Stimulated activated CD4-positive, alpha-beta T cell treated with anti-CD3 and anti-CD28 coated beads, Interleukin-1b, Interleukin-23, amount 100 ng/mL, for 1 hour (primary cell): ENCODE results near the gene CFAP92.

ENCODE experiments used
- DNase-seq, 2 donors: peaks; one replicate each; pipeline ENCODE4 v3.0.0-alpha.2; 2020; ENCODE audit warnings: low read depth in 2 of 2

The CFAP92 gene, protein sequence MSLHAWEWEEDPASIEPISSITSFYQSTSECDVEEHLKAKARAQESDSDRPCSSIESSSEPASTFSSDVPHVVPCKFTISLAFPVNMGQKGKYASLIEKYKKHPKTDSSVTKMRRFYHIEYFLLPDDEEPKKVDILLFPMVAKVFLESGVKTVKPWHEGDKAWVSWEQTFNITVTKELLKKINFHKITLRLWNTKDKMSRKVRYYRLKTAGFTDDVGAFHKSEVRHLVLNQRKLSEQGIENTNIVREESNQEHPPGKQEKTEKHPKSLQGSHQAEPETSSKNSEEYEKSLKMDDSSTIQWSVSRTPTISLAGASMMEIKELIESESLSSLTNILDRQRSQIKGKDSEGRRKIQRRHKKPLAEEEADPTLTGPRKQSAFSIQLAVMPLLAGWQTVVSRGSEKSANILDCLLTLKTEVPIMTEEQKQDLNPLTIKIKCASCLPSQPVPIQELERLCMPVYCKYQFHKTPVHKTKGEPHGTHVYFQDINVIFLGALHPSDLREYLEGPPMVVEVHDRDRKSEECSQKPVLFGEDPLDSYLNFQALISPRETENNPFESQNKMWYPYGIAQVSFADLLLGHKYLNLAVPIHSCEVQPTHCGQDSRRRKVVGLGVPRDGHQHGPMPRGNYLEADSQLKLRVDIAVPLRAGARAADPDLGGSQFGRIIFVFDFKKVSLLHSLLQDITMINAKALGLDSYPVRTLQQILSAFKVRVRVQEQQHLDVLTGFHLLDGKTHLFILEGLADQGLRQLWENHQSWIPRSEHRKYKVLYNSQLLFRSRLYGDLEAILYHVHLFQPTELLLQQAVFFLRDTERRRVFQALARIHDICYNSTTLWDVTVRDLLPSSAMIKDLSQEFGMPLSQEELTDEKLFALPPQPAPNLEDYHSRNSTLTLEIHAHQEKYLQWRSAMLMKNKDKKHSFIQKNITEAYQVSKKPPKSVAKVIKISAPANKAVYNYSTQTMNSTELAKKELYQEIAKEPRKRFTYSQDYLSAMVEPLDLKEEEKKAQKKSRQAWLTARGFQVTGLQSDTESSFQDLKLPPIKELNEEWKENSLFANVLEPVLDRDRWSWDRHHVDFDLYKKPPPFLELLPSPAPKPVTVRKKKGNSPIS

DNA sequence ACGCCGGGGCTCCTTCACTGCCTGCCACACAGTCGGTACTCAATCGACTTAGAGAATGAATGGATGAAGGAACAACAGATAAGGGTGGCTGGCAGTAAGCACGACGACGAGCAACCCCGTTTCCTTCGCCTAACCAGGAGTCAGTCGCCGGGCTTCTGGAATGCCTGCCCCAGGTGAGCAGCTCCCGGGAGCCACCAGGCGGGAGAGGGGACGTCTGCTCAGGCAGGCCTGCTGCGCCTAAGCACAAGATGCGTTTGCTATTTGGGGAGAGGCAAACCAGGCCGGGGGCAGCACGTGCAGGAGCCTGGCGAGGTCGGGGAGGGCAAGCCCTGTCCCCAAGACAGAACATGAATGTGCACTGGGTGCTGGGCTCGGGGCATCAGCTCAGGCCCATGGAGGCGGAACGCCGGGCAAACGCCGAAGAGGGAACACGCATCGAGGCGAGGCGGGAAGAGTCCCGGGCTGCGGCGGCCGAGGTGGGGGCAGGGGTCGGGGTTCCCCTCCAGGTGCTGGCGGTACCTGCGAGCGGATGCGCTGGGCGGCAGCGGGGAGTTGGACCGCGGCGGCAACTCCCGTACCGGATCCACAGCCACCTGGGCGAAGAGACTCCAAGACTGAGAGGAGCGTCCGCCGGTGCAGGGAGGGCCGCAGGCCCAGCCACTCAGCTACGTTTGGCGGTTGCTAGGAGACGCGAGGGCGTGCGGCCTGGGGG is at the start of gene CFAP92:
TSS of gene CFAP92 (minus strand) at position 616 of the 712 bp plus-strand sequence. CDS start 772 bp downstream, outside the sequence.
- peak; percentile 81 to 88 for DNase-seq

DNA sequence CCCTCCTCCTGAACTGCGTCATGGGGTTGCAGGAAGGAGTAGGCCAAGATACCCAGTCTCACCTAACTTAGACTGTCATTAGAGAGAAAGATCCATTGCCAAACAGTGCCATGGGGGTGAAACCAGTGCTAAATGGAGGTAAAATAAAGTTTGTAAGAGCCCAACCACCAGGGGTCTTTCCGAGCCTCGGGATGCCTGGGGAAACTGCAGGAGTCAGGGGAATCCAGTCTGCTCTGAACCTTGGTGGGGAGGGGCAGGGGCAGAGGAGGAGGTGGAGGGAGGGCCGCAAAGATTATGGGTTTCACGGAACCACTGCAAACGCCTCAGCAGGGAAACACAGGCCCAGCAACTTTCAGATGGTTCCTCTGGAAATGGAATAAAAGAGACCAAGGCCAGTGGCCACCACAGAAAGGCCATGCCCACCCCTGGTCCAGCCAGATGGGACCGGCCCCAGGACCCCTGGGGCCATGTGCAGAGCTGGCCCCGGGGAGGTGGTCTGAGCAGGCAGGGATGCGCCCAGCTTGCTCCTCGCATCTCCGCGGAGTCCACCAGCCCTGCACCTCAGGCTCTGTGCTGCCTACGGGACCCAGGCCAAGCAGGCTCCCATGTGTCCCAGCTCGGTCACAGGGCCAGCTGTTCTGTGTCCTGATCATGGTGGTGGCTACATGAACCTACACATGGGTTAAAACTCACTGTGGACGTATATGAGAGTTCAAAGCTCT is 46.9 kb upstream of the CFAP92 start:
- DNase-seq, result no peak

DNA sequence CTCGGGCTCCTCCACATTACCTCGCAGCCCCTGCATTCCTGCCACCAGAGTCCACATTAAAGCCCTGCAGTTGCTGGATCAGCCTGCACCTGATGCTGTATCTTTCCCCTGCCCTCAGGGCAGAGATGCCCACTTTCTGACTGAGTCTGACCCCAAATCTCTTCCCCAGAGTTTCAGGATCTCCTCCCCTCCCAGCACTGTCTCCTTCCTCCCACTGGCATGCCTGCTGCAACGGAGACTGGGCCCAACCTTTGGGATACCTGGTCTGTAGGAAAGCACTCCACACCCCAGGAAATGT is 46.1 kb upstream of the CFAP92 start:
- no peak for DNase-seq

DNA sequence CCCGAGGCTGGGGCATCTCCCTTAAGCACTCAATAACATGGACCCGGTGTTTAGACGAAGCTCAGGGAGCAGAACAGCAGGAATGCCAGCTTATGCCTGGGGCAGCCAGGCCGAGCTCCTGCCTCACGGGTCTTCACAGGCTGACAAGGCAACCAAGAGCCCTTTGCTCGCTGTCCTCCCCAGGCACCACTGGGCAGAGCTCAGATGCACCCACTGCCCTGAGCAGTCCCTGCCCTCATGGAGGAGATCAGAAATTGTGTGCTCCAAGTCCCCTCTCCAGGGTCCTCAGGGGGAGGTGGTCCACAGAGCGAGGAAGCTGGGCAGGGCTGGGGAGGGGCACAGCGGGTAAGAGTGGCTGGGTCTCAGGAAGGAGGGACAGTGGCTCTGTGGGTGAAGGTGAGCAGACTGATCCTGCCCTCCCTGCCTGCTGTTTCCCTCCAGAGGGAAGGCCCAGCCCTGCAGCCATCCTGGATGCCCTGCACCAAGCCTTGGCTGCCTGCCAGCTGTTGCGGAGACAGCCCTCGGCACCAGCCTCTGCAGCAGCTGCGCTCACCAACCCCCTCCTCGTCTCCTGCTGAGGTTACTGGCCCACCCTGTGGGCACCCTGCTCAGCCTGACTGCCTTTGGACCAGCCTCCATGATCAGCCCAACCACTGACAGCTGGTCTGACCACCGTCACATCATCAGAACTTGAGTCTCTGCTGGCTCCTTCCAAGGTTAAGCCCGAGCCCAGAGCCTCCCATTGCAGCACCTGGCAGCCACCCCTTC is 45.6 kb upstream of the CFAP92 start:
- no peak for DNase-seq

DNA sequence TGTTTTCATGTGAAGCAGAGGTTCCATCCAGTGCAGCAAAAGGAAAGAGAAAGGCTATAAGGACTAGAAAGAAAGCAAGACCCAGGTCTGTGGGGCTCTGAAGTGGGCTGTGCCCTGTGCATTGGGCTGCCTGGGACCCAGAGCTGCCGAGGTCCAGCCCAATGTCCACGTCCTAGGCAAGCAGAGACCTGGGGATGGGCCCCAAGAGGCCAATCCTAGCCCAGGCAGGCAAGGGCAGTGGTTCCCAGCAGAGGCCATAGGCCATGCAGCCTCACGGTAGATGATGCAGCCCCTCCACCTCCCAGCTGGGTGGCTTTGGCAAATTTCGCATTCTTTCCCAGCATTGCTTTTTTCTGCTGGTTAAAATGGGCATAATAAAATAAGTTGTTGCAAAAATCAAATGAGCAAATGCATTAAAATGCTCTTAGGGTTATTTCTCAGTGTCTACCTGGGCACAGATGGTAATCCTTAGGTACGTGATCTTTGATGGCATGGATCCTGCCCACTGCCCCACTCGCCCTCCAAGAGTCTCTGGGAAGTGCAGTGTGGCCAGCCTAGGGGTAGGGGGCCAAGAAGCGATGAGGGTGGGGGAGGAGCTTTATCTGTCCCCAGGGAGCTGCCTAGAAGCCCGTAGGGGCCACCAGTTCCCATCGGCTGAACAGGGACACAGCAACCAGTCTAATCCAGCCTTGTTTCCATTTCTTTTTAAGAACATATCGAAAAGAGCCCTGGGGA is 44.4 kb upstream of the CFAP92 start:
- no peak for DNase-seq

DNA sequence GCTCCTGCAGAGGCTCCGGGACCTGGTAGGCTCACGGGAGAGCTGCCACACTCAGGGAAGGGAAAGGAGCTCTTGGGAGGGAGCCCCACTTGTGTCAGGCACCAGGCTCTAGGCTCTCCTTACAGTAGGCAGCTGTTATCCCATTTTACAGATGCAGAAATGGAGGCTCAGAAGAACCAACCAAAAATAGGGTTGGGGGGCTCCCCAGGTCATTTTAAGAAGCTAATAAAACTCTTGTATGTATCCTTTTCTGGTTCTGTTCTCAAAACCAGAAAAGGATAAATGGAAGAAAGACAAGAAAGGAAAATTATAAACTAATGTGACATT is 43.2 kb upstream of the CFAP92 start:
- DNase-seq, result no peak

DNA sequence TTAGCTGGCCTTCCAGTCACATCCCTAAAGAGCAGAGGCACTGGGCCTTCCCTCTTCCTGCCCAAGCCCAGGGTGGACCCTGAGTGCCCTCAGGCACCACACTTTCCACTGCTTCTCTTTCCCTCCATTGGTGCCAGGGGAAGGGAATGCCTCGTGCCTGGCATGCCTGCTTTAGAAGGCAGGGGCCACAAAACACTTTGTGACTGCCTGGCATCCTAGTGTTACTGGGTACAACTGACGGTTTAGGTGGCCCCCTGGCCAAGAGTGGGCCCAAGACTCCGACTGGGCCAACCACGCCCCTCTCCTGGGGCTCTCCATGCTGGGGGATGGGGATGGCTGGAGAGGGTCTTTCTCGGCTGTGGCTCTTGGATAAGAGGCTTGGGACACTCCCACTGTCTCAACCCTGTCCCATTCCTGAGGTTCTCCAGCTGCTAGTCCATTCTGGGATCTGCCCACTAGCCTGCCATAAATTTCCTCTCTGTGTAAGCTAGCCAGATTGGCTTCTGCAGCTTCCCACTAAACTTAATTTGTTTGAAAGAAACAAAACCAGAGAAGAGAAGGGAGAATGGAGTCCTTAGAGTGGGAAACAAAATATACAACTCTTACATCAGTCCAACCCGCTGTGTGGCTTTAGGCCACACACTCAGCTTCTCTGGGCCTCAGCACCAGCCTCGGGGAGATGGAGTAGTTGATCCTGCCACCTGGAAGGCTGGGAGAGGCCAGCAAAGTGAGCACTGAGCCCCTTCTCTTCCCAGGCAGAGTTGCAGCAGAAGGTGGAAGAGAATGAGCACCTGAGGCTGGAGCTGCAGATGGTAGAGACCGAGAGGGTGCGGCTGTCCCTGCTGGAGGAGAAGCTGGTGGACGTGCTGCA is 42.6 kb upstream of the CFAP92 start:
- DNase-seq, result no peak

DNA sequence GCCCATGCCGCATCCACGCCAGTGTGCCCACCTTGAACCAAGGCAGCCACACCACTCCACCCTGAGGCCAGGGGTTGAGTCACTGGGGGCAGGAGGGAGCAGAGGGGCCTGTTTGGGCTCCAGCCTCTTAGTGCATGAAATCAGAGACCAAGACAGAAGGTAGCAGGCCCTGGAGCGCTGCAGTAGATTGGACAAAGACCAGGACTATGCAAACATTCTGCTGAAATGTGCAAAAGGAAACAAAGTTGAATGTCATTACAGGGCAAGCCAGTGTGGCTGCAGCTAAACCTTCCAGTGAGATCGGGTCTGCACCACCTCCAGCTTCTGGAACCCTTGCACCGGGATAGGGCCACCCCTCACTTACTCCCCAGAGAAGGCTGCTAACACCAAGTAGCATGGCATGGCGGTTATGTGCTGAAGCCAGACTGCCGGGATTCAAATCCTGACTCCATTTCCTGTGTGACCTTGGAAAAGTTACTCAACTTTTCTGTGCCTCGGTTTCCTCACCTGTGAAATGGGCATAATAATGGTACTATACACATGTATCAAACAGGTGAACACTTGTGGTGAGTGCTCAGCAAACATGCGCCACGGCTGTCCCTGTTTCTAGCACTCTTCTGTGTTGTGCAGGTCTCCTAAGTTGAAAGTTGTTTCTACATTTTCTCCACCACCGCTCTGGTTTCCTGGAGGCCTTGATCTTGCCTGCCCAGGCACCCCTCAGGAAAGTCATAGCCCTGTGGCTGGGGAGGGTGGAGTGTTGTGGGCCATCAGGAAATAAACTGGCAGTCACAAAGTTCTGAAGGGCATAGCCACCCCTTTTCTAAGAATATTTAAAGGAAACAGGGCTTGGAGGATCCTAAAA is 41.7 kb upstream of the CFAP92 start:
- no peak for DNase-seq

DNA sequence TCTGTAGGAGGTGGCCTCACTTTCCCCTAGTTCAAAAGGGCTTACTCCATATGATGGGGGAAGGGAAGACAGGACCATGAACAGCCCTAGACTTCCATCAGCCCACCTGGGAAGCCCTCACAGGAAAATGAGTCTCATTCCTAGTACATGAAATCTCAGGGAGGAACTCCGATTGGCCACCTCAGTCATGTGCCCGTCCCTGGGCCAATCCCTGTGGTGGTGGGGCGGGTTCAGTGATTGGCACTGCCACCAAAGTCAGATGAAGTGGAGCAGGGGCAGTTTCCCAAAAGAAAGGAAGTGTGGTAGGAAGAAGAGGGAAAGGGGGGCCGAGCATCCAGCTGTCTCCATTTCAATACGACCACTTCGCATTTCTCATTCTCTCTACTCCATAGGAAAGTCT is 40.8 kb upstream of the CFAP92 start:
- DNase-seq, result no peak

DNA sequence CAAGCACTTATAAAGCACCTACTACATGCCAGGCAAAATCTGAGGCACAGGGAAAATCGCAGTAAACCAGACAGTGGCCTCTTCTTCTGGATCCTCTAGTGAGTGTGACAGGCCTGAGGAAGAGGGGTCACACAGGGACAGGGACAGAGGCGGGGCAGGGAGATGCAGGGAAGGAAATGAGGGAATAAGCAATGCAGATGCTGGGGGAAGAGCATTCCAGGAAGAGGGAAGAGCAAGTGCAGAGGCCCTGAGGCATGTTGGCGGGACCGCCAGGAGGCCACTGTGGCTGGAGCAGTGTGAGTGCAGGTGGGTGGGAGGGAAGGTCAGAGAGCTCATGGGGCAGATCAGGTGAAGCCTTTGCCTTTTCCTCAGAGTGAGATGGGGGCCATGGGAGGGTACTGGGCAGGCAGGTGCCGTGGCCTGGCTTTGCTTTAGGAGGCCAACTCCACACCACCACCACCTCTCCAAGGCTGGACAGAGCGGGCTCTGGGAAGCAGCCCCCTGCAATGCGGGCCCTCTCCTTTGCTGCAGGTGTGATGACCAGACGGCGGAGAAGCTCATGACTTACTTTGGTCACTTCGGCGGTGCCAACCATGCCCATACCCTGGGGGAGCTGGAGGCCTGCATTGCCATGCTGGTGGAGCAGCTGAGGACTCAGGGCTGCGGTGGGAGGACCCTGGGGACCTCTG is 39.9 kb upstream of the CFAP92 start:
- no peak for DNase-seq

DNA sequence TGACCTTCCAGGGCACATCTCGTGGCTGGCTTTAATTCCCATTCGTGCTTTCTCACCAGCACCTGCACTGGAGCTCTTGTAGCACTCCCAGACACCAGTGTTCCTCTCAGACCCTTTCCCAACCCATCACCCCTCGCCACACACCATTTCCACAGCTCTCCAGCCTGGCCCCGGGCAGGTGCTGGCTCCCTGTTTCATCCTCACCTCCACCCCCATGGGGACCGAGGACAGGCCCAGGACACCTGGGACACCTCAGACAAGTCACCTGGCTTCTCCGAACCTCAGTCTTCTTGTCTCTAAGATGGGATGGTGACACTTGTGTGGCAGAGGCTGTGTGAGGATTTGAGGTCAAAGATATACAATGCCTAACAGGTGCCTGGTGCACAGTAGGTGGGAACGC is 39.3 kb upstream of the CFAP92 start:
- DNase-seq, result no peak

DNA sequence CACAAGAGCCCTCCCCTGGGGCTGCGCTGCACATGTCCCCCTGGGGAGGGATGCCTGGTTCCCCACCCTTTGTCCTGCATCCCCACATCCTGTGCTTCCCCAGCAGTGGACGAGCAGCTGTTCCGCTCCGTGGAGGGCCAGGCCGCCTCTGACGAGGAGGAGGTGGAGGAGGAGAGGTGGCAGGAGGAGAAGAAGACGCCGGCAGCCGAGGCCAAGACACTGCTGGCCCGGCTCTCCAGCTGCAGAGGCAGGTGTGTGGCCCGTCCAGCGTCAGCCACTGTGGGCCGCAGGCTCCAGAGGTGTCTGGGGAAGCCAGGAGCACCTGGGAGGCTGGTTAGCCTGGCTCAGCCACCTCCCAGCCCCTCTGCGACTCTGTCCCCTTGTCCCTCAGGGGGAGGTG is 38.8 kb upstream of the CFAP92 start:
- no peak for DNase-seq

DNA sequence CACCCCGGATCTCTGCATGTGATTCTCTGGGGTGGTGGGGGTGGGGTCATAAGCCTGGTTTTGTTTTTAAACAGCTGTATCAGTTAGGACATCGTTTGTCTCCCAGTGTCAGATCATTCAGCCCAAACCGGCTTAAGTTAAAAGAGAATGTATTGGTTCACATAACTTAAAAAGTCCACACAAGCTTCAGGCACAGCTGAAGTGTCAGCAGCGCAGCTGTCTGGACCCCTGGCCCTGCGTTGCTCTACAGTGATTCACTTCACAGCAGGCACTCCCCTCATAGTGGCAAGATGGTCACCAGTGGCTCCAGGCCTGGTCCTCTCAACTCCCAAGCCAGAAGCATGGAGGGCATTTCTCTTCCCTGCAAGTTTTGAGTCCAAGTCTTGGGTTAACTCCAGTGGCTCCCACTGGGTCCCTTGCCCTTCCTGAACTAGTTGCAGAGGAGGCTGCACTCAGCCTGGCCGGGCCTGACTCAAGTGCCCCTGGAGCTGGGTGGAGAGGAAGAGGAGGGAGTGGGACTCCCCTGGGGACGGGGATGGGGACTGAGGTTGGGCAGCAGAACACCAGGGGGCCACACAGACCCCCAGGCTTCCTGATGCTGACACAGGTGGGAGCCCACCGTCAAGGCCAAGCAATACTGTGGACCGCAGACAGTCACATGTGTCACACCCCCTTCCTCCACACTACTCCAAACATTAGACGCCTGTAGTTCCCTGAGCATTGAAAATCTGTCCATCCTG is 37.8 kb upstream of the CFAP92 start:
- DNase-seq, result no peak

DNA sequence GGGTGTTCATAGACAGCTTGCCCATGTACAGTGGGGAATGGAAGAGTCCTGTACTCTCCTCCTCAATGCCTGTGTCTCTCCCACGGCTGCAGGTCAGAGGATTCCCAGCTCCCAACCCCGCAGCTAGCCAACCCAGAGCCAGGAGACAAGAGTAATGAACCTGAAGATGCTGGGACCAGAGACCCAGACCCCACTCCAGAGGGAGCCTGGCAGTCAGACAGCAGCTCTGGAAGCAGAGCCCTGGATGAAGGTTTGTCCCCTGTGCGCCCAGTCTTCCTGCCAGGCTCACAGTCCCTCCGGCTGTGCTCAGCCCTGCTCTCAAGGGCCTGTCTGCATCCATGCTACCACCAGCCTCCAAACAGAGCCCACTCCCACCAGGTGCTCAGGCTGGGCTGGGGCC is 36.7 kb upstream of the CFAP92 start:
- DNase-seq, result no peak

DNA sequence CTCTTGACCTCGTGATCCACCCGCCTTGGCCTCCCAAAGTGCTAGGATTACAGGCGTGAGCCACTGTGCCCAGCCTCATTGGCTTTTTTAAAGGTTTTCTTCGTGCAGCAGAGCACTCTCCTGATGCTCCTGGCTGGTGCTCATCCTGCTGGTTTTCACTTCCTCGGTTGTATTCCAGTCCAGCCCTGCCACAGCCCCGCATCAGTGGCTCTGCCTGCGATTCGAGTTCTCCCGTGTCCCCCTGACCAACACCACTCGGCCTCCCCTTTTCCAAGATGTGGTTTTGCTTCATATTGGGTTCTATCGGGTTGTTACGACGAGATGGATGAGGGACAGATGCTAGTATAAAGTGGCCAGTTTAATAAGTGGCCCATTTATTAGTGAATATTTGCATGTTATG is 35.0 kb upstream of the CFAP92 start:
- DNase-seq, result no peak

DNA sequence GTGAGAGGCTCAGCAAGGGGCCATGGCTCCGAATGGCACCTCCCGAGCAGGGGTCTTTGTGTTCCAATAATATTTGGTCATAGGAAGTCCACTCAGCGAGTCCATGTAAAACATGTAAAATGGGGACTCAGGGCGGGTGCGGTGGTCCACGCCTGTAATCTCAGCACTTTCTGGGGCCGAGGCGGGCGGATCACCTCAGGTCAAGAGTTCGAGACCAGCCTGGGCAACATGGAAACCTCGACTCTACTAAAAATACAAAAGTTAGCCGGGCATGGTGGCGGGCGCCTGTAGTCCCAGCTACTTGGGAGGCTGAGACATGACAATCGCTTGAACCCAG is 33.6 kb upstream of the CFAP92 start:
- DNase-seq, result no peak
